Progenitor cell of endocrine pancreas (in vitro differentiated cells): ENCODE data around the gene RPS5. TPM values are rescaled to one million over a fixed set of nuclear protein-coding genes. Genes with fewer than 3 reads are reported as not detected.
"Not testable (repeated sequence)": the region's sequence is repeated elsewhere in the genome, so short reads cannot be mapped to it uniquely, and the experiment has no call there.

Source experiments
- DNase-seq: peaks from one replicate; pipeline ENCODE4 v3.0.0; 2021; ENCODE audit warnings: low spot score; ENCODE audit not compliant: unreplicated experiment
- H3K27ac Mint-ChIP-seq: 2 replicates; pipeline ENCODE4 v1.8.0; 2021; ENCODE audit warnings: mild to moderate bottlenecking, moderate library complexity, mixed read lengths
- H3K27me3 Mint-ChIP-seq: 2 replicates; pipeline ENCODE4 v1.8.0; 2021; ENCODE audit warnings: mixed read lengths
- H3K36me3 Mint-ChIP-seq: 2 replicates; pipeline ENCODE4 v1.8.0; 2022; ENCODE audit warnings: mixed read lengths; ENCODE audit not compliant: insufficient read depth
- H3K4me1 Mint-ChIP-seq: 2 replicates; pipeline ENCODE4 v1.8.0; 2021; ENCODE audit warnings: low read depth, mixed read lengths
- H3K4me3 Mint-ChIP-seq: 2 replicates; pipeline ENCODE4 v1.8.0; 2021; ENCODE audit warnings: low read depth, mild to moderate bottlenecking, moderate library complexity, mixed read lengths
- H3K9me3 Mint-ChIP-seq: 2 replicates; pipeline ENCODE4 v1.8.0; 2021; ENCODE audit warnings: low read depth, mixed read lengths
- CTCF ChIP-seq: fragments of 200-600 bp; sonication (generic); IDR thresholded peaks from one replicate; pipeline ENCODE4 v1.5.0; 2021; ENCODE audit warnings: antibody characterized with exemption, mild to moderate bottlenecking; ENCODE audit not compliant: unreplicated experiment
- microRNA-seq: library from miRNA; unstranded; fragments of <30 nt; microRNA quantifications from one replicate; pipeline ENCODE4 v1.1.0, GENCODE V29; 2020; ENCODE audit warnings: borderline number of aligned reads; ENCODE audit not compliant: unreplicated experiment
- total RNA-seq: library from RNA; stranded (reverse); gene quantifications from 2 replicates; pipeline ENCODE4 v1.2.1, GENCODE V29; 2021

The RPS5 gene
- total RNA-seq, 1 donor from 2014 or later, result 1,006 TPM

DNA sequence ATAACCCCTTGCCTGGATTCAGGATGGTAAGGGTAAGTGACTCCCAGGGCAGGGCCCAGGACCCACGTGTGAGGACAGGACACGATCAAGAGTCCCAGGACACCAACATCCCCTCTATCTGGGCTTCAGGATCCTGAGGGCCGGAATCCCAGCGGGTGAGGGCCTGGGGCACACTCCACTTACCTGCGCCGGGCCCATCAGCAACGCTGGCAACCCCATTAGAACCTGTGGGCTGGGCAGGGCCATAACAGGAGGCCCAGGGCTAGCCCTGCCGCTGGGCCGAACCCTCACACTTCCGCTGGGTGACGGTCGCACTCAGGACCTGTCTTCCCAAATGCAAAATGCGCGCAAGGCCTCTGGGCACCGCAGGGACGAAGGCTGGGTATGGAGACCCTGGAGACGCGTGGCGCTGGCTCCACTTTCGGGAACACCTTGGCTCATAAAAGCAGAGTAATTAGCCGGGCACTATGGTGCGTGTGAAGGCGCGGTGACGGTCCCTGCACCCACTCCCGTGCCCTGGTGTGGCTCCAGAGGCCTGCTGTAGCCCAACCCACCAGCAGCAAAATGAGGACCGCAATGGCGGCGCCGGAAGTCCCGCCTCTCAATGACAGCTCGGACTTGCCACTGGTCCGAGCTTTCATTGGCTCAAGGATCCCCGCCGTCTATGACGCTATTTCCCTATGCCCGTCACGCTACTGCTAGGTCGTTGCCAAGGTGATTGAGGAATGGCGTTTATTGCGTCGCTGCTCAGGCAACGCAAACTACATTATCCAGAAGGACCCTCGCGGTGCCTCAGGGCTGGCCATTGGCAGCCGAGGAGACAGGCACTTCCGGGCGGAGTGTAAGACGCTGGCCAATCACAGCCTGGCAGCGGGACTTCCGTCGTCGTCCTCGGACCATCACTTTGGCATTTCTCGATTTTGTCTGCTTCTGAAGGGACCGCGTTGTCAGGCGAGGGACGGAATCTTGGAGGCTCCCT lies 52.8 kb downstream of the RPS5 start, which contains the start of gene ZNF132:
Gene ZNF132, minus strand, starts transcription at position 578 of the 979 bp plus-strand sequence. Its CDS starts 332 bp downstream, at position 246.
- Mint-ChIP-seq H3K4me3 (peak within 1 kb of the TSS; percentile 81), H3K4me1 (peaks cover 3% of the 10 kb centered on the region), H3K36me3 (peaks cover 40% of the 10 kb centered on the region), H3K27me3 (peaks cover 27% of the 10 kb centered on the region), H3K9me3 (peaks cover 46% of the 10 kb centered on the region), H3K27ac (peak within 1 kb of the TSS; percentile 84)
- peak; percentile 53 for DNase-seq
- TF ChIP-seq CTCF, result no peak

DNA sequence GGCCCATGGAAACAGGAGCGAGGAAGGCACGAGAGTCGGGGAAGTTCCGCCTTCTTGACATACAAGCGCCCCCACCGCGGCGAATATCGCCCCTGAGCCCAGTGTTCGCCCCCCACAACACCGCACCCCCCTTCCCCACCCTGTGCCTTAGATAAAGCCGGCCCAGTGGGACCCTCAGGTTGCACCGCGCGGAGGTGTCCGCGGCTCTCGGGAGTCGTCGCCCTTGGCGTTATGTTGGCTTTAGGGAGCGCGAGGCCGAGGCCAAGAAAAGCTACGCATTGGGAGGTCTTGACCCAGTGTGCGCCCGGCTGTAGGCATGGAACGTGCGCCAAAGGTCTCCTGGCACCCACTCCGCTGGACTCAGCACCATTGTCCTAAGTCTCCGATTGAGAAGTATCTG lies 53.5 kb downstream of the RPS5 start:
- DNase-seq, result no peak
- Mint-ChIP-seq H3K9me3 (peaks cover 39% of the 10 kb centered on the region), H3K27ac (peak overlapping the region; percentile 84), H3K27me3 (peaks cover 31% of the 10 kb centered on the region), H3K36me3 (peaks cover 33% of the 10 kb centered on the region), H3K4me1 (peaks cover 3% of the 10 kb centered on the region), H3K4me3 (peak overlapping the region; percentile 81)
- no peak for TF ChIP-seq CTCF

DNA sequence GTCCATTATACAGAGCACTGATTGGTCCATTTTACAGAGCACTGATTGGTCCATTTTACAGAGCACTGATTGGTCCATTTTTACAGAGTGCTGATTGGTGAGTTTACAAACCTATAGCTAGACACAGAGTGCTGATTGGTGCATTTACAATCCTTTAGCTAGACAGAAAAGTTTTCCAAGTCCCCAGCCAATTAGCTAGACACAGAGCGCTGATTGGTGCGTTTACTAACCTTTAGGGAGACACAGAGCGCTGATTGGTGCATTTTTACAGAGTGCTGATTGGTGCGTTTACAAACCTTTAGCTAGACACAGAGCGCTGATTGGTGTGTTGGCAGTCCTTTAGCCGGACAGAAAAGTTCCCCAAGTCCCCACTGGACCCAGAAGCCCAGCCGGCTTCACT lies 55.9 kb downstream of the RPS5 start:
- not testable (repeated sequence) for H3K27ac Mint-ChIP-seq, H3K4me1 Mint-ChIP-seq, H3K4me3 Mint-ChIP-seq, DNase-seq
- Mint-ChIP-seq H3K27me3 (peaks cover 41% of the 10 kb centered on the region), H3K36me3 (peaks cover 18% of the 10 kb centered on the region), H3K9me3 (peaks cover 29% of the 10 kb centered on the region)

Small RNA genes within 50 kb of the gene (microRNA-seq; reads per million reads assigned to microRNA genes)
- not detected for gene MIR4754

Other genes starting within 250 kb of the RPS5 start
- 15.3 and 17.0 TPM in 2 replicates for gene ZNF329, start 236.5 kb upstream of the RPS5 start, total RNA-seq
- gene ZNF274, start 204.2 kb upstream of the RPS5 start, total RNA-seq, result 26.1 and 29.0 TPM in 2 replicates
- gene ZNF544, start 158.4 kb upstream of the RPS5 start, total RNA-seq, result 61.0 and 70.5 TPM in 2 replicates
- gene ZNF8, start 108.3 kb upstream of the RPS5 start, total RNA-seq, result 18.1 and 18.2 TPM in 2 replicates
- 41.3 and 46.2 TPM in 2 replicates for gene ERVK3-1, start 81.9 kb upstream of the RPS5 start, total RNA-seq
- 4.6 TPM in 2 replicates for gene ZSCAN22, start 60.3 kb upstream of the RPS5 start, total RNA-seq
- gene A1BG, start 33.8 kb upstream of the RPS5 start, total RNA-seq, result 3.9 and 4.6 TPM in 2 replicates
- gene ZNF497, start 24.5 kb upstream of the RPS5 start, total RNA-seq, result 11.7 and 13.4 TPM in 2 replicates
- gene ZNF837, start 6.2 kb upstream of the RPS5 start, total RNA-seq, result 5.4 and 6.1 TPM in 2 replicates
- gene RNF225, start 8.4 kb downstream of the RPS5 start, total RNA-seq, result 0.42 TPM in 1 of 2 replicates, not detected in the other
- gene ZNF584, start 21.4 kb downstream of the RPS5 start, total RNA-seq, result 16.7 and 18.2 TPM in 2 replicates
- 3.5 TPM in 2 replicates for gene ZNF132, start 52.9 kb downstream of the RPS5 start, total RNA-seq
- gene ZNF324B, start 64.4 kb downstream of the RPS5 start, total RNA-seq, result 10.1 and 11.2 TPM in 2 replicates
- gene ZNF324, start 79.8 kb downstream of the RPS5 start, total RNA-seq, result 12.9 and 14.7 TPM in 2 replicates
- 17.7 and 19.4 TPM in 2 replicates for gene ZNF446, start 89.1 kb downstream of the RPS5 start, total RNA-seq
- gene SLC27A5, start 124.7 kb downstream of the RPS5 start, total RNA-seq, result 9.4 and 9.9 TPM in 2 replicates
- gene ZBTB45, start 132.5 kb downstream of the RPS5 start, total RNA-seq, result 22.3 and 22.7 TPM in 2 replicates
- 699 and 731 TPM in 2 replicates for gene TRIM28, start 156.8 kb downstream of the RPS5 start, total RNA-seq
- gene CHMP2A, start 167.8 kb downstream of the RPS5 start, total RNA-seq, result 72.2 and 81.5 TPM in 2 replicates
- gene UBE2M, start 171.3 kb downstream of the RPS5 start, total RNA-seq, result 73.0 and 80.4 TPM in 2 replicates
- gene MZF1, start 186.1 kb downstream of the RPS5 start, total RNA-seq, result 70.9 and 71.3 TPM in 2 replicates